ENCODE data around the gene MPRIP.

MPRIP gene

DNA sequence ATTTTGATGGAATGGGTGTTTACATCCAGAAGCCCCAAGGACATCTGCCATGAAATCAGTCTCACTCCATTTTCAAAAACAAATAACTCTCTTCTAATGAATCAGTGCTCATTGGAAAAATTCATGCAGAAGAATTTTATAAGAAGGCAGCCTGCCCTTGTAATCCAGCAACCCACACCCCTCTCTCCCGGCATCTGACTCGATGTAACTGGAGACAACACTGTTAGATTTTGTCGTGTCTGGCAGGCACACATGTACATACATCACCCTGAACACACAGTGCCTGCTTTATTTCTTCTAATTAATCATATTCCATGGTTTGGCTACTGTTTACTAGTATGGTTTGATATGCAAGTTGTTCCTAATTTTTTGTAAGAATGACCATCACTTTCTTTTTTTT lies 175.7 kb downstream of the MPRIP start:
- TF ChIP-seq CTCF (IDR thresholded peaks at IDR 0.05; ENCODE audit: low read depth, low read length) = no peak
- DNase-seq (ENCODE audit: low read depth in 2 of 2) = no peak
- no peak overlapping the region for H3K4me3 ChIP-seq (replicated peaks in 1 of 2; ENCODE audit: low read depth in 2 of 2, low read length in 2 of 2)

- no peak overlapping the region for H3K4me3 ChIP-seq (replicated peaks in 1 of 2; ENCODE audit: low read depth in 2 of 2, low read length in 2 of 2)
- no peak for TF ChIP-seq CTCF (IDR thresholded peaks at IDR 0.05; ENCODE audit: low read depth, low read length)
- DNase-seq (ENCODE audit: low read depth in 2 of 2) = no peak
These were observed 178.3 kb downstream of the MPRIP start for GRCh38 chr17:17220529-17220928.

DNA sequence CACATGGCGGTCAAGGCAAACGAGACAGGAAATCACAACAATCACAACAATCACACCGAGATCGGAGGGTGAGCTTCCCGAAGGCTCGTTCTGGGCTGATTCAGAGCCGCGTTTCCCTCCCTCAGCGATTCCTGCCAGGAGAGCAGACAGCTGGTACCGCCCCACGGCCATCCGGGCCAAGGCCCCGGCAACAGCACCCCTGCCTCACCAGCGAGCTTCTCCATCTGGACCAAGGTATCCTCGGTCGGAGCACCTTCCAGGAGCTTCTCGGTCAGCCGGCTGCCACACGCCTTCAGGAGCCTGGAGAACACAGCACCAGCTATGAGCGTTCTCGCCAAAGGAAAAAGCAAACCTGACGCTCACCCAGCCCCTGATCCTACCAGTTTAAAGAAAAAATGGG lies 179.1 kb downstream of the MPRIP start:
- H3K4me3 ChIP-seq (replicated peaks in 1 of 2; ENCODE audit: low read depth in 2 of 2, low read length in 2 of 2) = no peak overlapping the region
- TF ChIP-seq CTCF (IDR thresholded peaks at IDR 0.05; ENCODE audit: low read depth, low read length) = no peak
- DNase-seq (ENCODE audit: low read depth in 2 of 2) = no peak

- no peak for DNase-seq (ENCODE audit: low read depth in 2 of 2)
- no peak for TF ChIP-seq CTCF (IDR thresholded peaks at IDR 0.05; ENCODE audit: low read depth, low read length)
These were observed 181.5 kb downstream of the MPRIP start for GRCh38 chr17:17223736-17224135.

GRCh38 chr17:17224137-17224536 lies 181.9 kb downstream of the MPRIP start:
- no peak for DNase-seq (ENCODE audit: low read depth in 2 of 2)

More at GRCh38 chr17:17223736-17224135, 181.5 kb downstream of the MPRIP start:
- H3K4me3 ChIP-seq (replicated peaks in 1 of 2; ENCODE audit: low read depth in 2 of 2, low read length in 2 of 2) = no peak overlapping the region

GRCh38 chr17:17225901-17226300 lies 183.6 kb downstream of the MPRIP start:
- no peak for TF ChIP-seq CTCF (IDR thresholded peaks at IDR 0.05; ENCODE audit: low read depth, low read length)
- DNase-seq (ENCODE audit: low read depth in 2 of 2) = no peak
- H3K4me3 ChIP-seq (replicated peaks in 1 of 2; ENCODE audit: low read depth in 2 of 2, low read length in 2 of 2) = no peak overlapping the region

More at GRCh38 chr17:17224137-17224536, 181.9 kb downstream of the MPRIP start:
- H3K4me3 ChIP-seq (replicated peaks in 1 of 2; ENCODE audit: low read depth in 2 of 2, low read length in 2 of 2) = no peak overlapping the region
- no peak for TF ChIP-seq CTCF (IDR thresholded peaks at IDR 0.05; ENCODE audit: low read depth, low read length)

Measured in cardiac fibroblast (primary cell).